ENCODE data around the gene CNIH3. TPM values are rescaled to one million over a fixed set of nuclear protein-coding genes. Genes with fewer than 3 reads are reported as not detected.

CNIH3 gene
- total and polyA plus RNA-seq, 5 donors from 2014 or later: 1.4 to 2.6 (median 1.9) TPM

Other genes with a start within 250 kb of the CNIH3 start
- 209 TPM for gene WDR26, start 181.5 kb upstream of the CNIH3 start, total RNA-seq
- gene WDR26, start 181.5 kb upstream of the CNIH3 start, polyA plus RNA-seq: 1 to 10 TPM; 2.6 to 5.3 (median 3.3) TPM